NCI-H446 (cell line): ENCODE measurements around the gene DIS3L2.
"Not testable (repeated sequence)": the region's sequence is repeated elsewhere in the genome, so short reads cannot be mapped to it uniquely, and the experiment has no call there.

Source experiments
- DNase-seq, 2 experiments: peaks; one replicate each; lab custom pipeline; 2025; lab: John Stamatoyannopoulos, UW

Gene DIS3L2

GRCh38 chr2:231928901-231929725 lies 32.4 kb upstream of the DIS3L2 start:
- DNase-seq, result no peak

- no peak for DNase-seq
These were observed 31.4 kb upstream of the DIS3L2 start for GRCh38 chr2:231929961-231930592.

GRCh38 chr2:231930593-231931281 lies 30.8 kb upstream of the DIS3L2 start:
- peak in 1 of 2 experiments; percentile 48 for DNase-seq

GRCh38 chr2:231931481-231931915 lies 30.0 kb upstream of the DIS3L2 start:
- no peak for DNase-seq

- DNase-seq, result no peak
These were observed 28.9 kb upstream of the DIS3L2 start for GRCh38 chr2:231932711-231932970.

- DNase-seq, result no peak
These were observed 28.3 kb upstream of the DIS3L2 start for GRCh38 chr2:231932985-231933915.

- DNase-seq, result peak in 1 of 2 experiments; percentile 18
These were observed 27.6 kb upstream of the DIS3L2 start for GRCh38 chr2:231933916-231934401.

GRCh38 chr2:231934441-231935206 lies 26.9 kb upstream of the DIS3L2 start:
- no peak for DNase-seq

GRCh38 chr2:231935207-231935524 lies 26.3 kb upstream of the DIS3L2 start:
- no peak for DNase-seq

GRCh38 chr2:231935815-231936214 lies 25.7 kb upstream of the DIS3L2 start:
- no peak for DNase-seq

GRCh38 chr2:231936491-231936890 lies 25.0 kb upstream of the DIS3L2 start:
- DNase-seq, result no peak

GRCh38 chr2:231937057-231937456 lies 24.5 kb upstream of the DIS3L2 start:
- no peak for DNase-seq

GRCh38 chr2:231939022-231939421 lies 22.5 kb upstream of the DIS3L2 start:
- DNase-seq, result no peak

GRCh38 chr2:231940795-231941194 lies 20.7 kb upstream of the DIS3L2 start:
- DNase-seq, result no peak

- no peak for DNase-seq
These were observed 19.8 kb upstream of the DIS3L2 start for GRCh38 chr2:231941673-231942072.

- no peak for DNase-seq
These were observed 19.3 kb upstream of the DIS3L2 start for GRCh38 chr2:231942180-231942579.

GRCh38 chr2:231946241-231946814 lies 15.2 kb upstream of the DIS3L2 start:
- no peak for DNase-seq

GRCh38 chr2:231947112-231947511 lies 14.4 kb upstream of the DIS3L2 start:
- not testable (repeated sequence) for DNase-seq

GRCh38 chr2:231947694-231948093 lies 13.8 kb upstream of the DIS3L2 start:
- DNase-seq, result no peak

- DNase-seq, result no peak
These were observed 10.0 kb upstream of the DIS3L2 start for GRCh38 chr2:231951452-231952035.
